A172 (cell line): ENCODE results near the gene NOTO. TPM values are rescaled to one million over a fixed set of nuclear protein-coding genes. Genes with fewer than 3 reads are reported as not detected.

ENCODE experiments used
- DNase-seq: peaks from one replicate; pipeline ENCODE4 v3.0.0-alpha.2; 2015; ENCODE audit warnings: low spot score
- total RNA-seq: library from RNA; depleted of rRNA; stranded (reverse); fragments of >200 nt; shearing (Covaris generic); gene quantifications from 2 replicates; pipeline ENCODE4 v1.2.3, GENCODE V29; 2014; rRNA removed

The NOTO gene
- total RNA-seq, 1 experiment from 2014 or later = not detected

DNA sequence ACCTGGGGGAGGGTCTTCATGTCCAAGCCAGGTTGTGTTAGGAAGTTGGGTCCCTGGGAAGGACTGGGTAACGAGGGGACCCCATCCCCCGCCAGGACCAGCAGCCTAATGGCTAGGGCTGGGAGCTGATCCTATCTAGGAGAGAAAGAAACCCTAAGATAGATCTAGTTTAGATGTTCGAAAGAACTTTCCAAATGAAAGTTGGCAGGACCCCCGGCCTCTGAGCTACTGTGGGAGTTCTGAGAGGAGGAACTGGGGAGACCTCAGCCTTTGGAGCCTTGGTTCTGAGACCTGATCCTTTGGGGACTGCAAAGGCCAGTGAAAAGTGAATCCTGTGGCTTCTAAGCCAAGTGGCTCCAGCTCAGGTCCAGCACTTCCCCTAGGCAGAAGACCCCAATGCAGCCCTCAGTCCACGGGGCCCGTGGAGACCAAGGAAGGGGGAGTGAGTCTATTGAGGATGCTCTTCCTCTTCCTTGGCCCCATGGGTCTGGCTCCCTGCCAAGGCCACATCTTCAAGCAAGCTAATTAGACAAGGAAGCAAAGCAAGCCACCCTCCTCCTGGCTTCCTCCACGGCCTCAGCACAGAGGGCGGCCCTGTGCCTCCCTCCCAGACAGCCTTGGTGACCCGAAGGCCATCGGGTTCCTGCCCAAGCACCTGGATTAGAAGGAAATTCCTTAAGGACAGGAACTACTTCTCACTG is 55.2 kb downstream of the NOTO start:
- DNase-seq = no peak

DNA sequence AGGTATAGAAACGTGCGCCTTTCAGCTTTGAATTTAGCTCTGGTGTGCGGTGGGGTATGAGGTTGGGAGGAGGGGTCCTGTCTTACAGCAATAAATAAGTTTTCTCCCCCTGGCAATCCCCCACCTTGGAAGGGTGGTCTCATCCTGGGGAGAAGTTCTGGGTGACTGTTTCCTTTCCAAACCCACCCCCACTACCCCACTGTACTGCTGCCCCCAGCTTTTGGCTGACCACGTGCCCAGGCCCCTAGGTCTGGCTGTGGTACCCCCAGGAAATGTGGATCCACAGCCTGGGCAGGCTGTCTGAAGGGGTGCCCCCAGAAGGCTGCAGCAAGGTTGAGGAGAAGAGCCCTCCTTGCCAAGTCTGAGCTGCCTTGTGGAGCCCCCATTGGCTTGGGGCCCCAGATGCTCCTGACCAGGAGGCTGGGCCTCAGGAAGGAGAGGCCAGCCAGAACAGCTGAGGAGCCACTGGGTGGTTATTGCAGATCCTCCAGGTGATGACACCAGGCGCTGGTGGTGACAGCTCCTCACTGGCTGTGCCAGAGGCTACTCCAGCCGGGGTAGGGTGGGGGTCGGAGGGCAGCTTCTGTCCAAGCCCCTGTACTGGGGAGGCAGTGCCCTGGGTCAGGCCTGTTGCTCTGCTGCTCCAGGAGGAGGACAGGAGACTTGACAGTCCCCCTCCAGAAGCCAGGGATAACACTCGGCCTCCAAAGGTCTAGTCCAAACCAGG is 56.0 kb downstream of the NOTO start:
- DNase-seq = no peak

DNA sequence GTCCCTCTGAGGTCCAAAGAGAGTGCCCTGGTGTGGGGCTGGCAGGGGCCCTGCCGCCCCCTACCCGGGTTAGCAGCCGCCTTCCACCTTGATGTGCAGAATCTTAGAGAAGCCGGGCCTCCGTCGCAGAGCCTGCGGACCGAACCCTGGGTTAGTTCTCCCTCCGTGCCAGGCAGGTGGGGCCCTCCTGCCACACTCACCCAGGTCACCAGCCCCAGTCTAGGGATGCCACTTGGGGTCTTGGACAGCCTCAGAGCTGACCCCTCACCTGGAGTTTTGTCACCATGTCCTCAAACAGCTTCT is 56.5 kb downstream of the NOTO start:
- no peak for DNase-seq

DNA sequence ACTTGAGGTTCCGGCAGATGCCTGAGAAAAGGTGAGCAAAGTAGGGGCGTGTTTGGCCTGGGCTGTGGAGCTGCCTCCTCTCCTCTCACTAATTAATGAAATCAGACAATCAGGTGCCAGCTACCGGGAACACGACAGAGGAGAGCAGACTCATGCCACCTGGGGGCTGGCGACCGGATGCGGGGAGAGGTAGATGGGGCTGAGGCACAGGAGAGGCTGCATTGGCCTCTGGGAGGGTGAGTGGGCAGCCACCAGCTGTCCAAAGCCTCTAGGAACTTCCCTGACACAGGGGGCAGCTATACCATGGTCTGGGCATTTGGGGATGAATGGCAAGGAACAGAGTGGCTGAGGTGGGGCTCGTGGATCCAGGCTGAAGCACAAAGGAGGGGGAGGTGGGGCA is 56.9 kb downstream of the NOTO start:
- DNase-seq = no peak

DNA sequence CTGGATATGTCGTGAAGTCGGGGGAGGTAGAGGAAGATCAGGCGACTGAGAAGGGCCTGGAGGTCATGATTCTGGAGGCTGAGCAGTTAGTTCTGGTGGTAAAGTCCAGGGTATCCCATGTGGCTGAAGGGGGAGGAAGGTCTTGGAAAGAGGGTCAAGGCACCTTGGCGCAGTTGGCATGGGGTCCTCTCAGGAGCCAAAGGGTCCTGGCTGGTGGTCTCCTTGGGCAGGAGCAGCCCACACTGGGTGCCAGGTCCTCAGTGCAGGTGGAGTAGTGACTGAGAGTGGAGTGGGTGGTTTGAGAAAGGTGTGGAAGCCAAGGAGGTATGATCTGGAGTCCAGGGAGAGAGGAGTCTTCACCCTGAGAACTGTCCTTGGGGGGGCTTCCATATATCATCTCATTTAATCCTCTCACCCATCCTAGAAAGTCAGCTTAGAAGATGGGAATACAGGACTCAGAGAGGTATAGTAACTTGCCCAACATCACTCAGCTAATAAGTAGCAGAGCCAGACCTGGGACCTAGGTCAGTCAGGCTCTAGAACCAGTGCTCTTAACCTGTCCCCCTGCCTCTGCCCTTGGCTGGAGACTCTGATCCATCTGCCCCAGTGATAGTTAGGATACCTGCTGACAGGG is 57.4 kb downstream of the NOTO start:
- DNase-seq = no peak

DNA sequence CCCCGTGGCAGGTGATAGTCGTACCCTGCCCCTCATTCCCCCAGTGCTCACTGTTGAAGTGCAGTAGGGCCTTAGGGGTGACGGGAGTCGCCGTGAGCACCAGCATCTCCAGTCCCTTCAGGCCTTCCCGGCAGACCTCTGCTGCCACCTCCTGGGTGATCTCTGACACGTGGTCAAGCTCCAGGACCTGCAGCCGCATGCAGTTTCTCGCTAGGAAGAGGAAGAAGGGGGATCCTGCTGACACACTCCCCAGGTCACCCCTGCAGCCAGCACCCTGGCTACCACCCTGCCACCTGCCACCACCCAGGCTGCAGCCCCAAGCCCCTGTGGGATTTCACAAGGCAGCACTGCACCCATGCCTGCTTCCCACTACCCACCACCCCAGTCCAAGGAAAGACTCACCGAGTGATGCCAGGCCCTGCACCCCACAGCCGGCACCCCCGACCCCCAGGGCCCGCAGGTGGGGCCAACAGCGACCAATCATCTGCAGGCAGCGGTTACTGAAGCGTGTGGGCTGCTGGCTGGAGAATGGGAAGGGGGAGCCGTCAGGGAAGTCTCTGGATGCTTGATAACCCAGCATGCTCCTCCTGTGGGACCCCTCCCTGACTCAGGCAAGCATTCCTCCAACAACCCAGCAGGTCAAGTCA is 58.1 kb downstream of the NOTO start:
- no peak for DNase-seq

Other genes with a start within 250 kb of the NOTO start
- 17.5 and 33.4 TPM in 2 replicates for gene SFXN5, start 130.9 kb upstream of the NOTO start, total RNA-seq
- gene RAB11FIP5, start 89.6 kb upstream of the NOTO start, total RNA-seq = 52.2 and 58.8 TPM in 2 replicates
- 33.1 and 36.7 TPM in 2 replicates for gene SMYD5, start 11.7 kb downstream of the NOTO start, total RNA-seq
- gene PRADC1, start 30.7 kb downstream of the NOTO start, total RNA-seq = 39.3 and 48.8 TPM in 2 replicates
- gene CCT7, start 31.7 kb downstream of the NOTO start, total RNA-seq = 695 and 768 TPM in 2 replicates
- gene FBXO41, start 81.9 kb downstream of the NOTO start, total RNA-seq = 2.4 and 2.9 TPM in 2 replicates
- gene EGR4, start 91.0 kb downstream of the NOTO start, total RNA-seq = not detected in 2 replicates
- 19.3 and 23.2 TPM in 2 replicates for gene ALMS1, start 183.3 kb downstream of the NOTO start, total RNA-seq